HEK293 (cell line): Measurements from ENCODE around the gene EXOC3L2.

Experiments
- CTCF ChIA-PET: fragments of 350-600 bp; formaldehyde crosslinking; extraction: SDS; loops from one replicate; lab custom pipeline; 2021; ENCODE audit warnings: antibody characterized with exemption; lab: Yijun Ruan, JAX
- POLR2A ChIA-PET: fragments of 300-600 bp; formaldehyde crosslinking; extraction: SDS; loops from one replicate; lab custom pipeline; 2020; ENCODE audit warnings: antibody characterized with exemption, inconsistent platforms; lab: Yijun Ruan, JAX
- H3K27ac ChIP-seq: fragments of 200-500 bp; sonication (Bioruptor generic); 2 replicates; pipeline ENCODE4 v1.5.1; 2014; ENCODE audit warnings: low read depth, low read length, control low read depth, inconsistent platforms; ENCODE audit errors: extremely low read depth
- H3K36me3 ChIP-seq, 2 experiments: fragments of 200-500 bp in 1 of 2; sonication (Bioruptor generic) in 1 of 2; 1 replicate in 1 of 2; 2 replicates in 1 of 2; pipeline ENCODE4 v1.5.1; 2014 to 2017; ENCODE audit warnings: inconsistent platforms in 2 of 2, low read length in 2 of 2; ENCODE audit not compliant: control insufficient read depth in 2 of 2, insufficient read depth in 1 of 2
- H3K4me1 ChIP-seq: fragments of 200-500 bp; sonication (Bioruptor generic); 2 replicates; pipeline ENCODE4 v1.5.1; 2014; ENCODE audit warnings: mild to moderate bottlenecking, low read length, inconsistent platforms; ENCODE audit not compliant: control insufficient read depth, insufficient read depth
- H3K4me3 ChIP-seq: 2 replicates; pipeline ENCODE4 v1.5.1; 2011; ENCODE audit warnings: low read depth, mild to moderate bottlenecking, control low read depth, low read length, moderate library complexity
- H3K9me3 ChIP-seq: fragments of 200-500 bp; sonication (Bioruptor generic); 2 replicates; pipeline ENCODE4 v1.5.1; 2014; ENCODE audit warnings: low read depth, low read length, inconsistent platforms; ENCODE audit not compliant: control insufficient read depth, insufficient read depth
- HOXA7 ChIP-seq: sonication (generic); formaldehyde crosslinking; IDR thresholded peaks from 2 replicates; pipeline ENCODE4 v1.8.1; 2022; ENCODE audit warnings: missing genetic modification reagents, borderline replicate concordance
- PRDM6 ChIP-seq: fragments of 450-650 bp; formaldehyde crosslinking; IDR thresholded peaks from 2 replicates; pipeline ENCODE4 v1.5.1; 2017; ENCODE audit warnings: missing biosample characterization, missing genetic modification characterization
- REST ChIP-seq: fragments of 450-650 bp; formaldehyde crosslinking; IDR thresholded peaks from 2 replicates; pipeline ENCODE4 v1.5.1; 2016; ENCODE audit warnings: missing biosample characterization, missing genetic modification characterization
- SP7 ChIP-seq: fragments of 450-650 bp; formaldehyde crosslinking; IDR thresholded peaks from 2 replicates; pipeline ENCODE4 v1.5.1; 2016; ENCODE audit warnings: missing biosample characterization, missing genetic modification characterization
- ZBTB11 ChIP-seq: fragments of 450-650 bp; formaldehyde crosslinking; conservative IDR thresholded peaks from 2 replicates; pipeline ENCODE4 v1.5.1; 2016; ENCODE audit warnings: low read depth, missing biosample characterization, missing genetic modification characterization
- ZNF112 ChIP-seq: fragments of 450-650 bp; formaldehyde crosslinking; IDR thresholded peaks from 2 replicates; pipeline ENCODE4 v1.5.0; 2017; ENCODE audit warnings: missing biosample characterization, missing genetic modification characterization
- ZNF513 ChIP-seq: fragments of 450-650 bp; IDR thresholded peaks from 2 replicates; pipeline ENCODE4 v1.5.1; 2018; ENCODE audit warnings: missing biosample characterization, missing genetic modification characterization
- ZNF623 ChIP-seq: fragments of 450-650 bp; formaldehyde crosslinking; IDR thresholded peaks from 2 replicates; pipeline ENCODE4 v1.5.1; 2016; ENCODE audit warnings: missing biosample characterization, missing genetic modification characterization
- ZNF768 ChIP-seq: fragments of 450-650 bp; formaldehyde crosslinking; IDR thresholded peaks from 2 replicates; pipeline ENCODE4 v1.5.1; 2018; ENCODE audit warnings: missing biosample characterization, mild to moderate bottlenecking, missing genetic modification characterization
- ZNF792 ChIP-seq: fragments of 450-650 bp; formaldehyde crosslinking; IDR thresholded peaks from 2 replicates; pipeline ENCODE4 v1.5.1; 2016; ENCODE audit warnings: missing biosample characterization, missing genetic modification characterization

The EXOC3L2 gene

GRCh38 chr19:45215391-45216191, 29.6 kb downstream of the EXOC3L2 start:
- POLR2A ChIA-PET, result no interaction called here
- H3K4me3 ChIP-seq, result no peak overlapping the region
- TF ChIP-seq REST, result no peak
- TF ChIP-seq ZNF513 (tag by site-specific recombination), result peak; percentile 79
- TF ChIP-seq ZBTB11 (tag by site-specific recombination), result no peak
- H3K4me1 ChIP-seq, result no peaks in the 10 kb centered on the region
- no peaks in the 10 kb centered on the region for H3K36me3 ChIP-seq
- H3K9me3 ChIP-seq, result no peaks in the 10 kb centered on the region
- CTCF ChIA-PET, result interaction anchor here (1.4 to 1.5 kb wide), 2 partner anchors 34 to 124 kb away, joined by 5 to 6 read pairs; no protein-coding TSS in a partner anchor
- H3K27ac ChIP-seq, result no peak overlapping the region

- Histone ChIP-seq H3K4me3 (no peak overlapping the region), H3K27ac (no peak overlapping the region), H3K4me1 (no peaks in the 10 kb centered on the region)
- no peak for TF ChIP-seq HOXA7 (CRISPR knock-in tag)
- no peak for TF ChIP-seq SP7 (tag by site-specific recombination)
- no peak for TF ChIP-seq ZNF112 (tag by site-specific recombination)
- no peak for TF ChIP-seq ZNF768
- no peak for TF ChIP-seq ZNF792 (tag by site-specific recombination)
- TF ChIP-seq ZNF623 (tag by site-specific recombination), result no peak
- no peak for TF ChIP-seq PRDM6 (tag by site-specific recombination)
- TF ChIP-seq, all 188 proteins: peak for 0
- CTCF ChIA-PET, result interaction anchor here (0.7 to 1.2 kb wide), 2 partner anchors 265 to 489 kb away, joined by 3 read pairs; no protein-coding TSS in a partner anchor
- Histone ChIP-seq H3K9me3 (no peaks in the 10 kb centered on the region), H3K36me3 (no peaks in the 10 kb centered on the region; a peak in 1 of 3 replicates)
- POLR2A ChIA-PET, result interaction anchor here (0.6 kb wide), 1 partner anchor 471 kb away, joined by 3 read pairs; no protein-coding TSS in a partner anchor
Measured at GRCh38 chr19:45213031-45213430, 32.2 kb downstream of the EXOC3L2 start.
